HG03565 (cell line): ENCODE results near the gene KIF3C.
"Not testable (repeated sequence)": the region's sequence is repeated elsewhere in the genome, so short reads cannot be mapped to it uniquely, and the experiment has no call there.

Experiments used
- ATAC-seq: cut with Tn5 transposase; IDR thresholded peaks from one replicate; pipeline ENCODE4 v1.9.1; 2021; ENCODE audit warnings: mild to moderate bottlenecking, moderate library complexity; ENCODE audit not compliant: unreplicated experiment

KIF3C gene

DNA sequence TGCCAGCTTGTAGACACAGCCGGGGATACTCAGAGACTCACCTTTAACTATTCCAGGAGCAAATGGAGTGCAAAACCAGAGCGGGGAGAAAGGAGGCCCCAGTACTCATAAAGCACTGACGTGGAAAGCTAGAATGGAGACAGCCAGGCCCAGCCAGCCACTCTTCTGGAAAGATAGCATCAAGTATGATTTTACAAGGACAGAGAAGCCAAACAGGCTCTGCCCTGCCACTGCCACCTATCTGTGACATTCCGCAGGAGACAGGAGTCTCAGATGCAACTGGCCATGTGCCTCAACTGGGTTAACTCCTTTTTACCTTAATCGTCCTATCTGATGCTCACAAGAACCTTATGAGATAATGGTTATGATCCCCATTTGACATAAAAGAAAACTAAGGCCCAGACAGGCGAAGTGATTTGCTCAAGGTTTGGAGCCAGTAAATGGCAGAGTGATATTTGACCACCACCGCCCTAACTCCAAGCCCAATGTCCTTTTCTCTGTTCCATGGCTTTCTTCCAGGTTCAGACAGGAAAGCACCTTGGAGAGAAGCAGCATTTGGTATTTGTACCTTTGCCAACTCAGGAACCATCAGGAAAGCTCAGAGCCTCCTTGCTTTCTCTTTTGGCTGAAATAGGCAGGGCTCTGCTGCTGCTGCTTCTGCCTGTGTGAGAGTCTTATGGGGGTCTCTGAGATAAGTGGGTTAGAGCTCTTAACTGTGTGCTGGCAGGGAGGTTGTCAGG lies 15.6 kb downstream of the KIF3C start:
- ATAC-seq = no peak

DNA sequence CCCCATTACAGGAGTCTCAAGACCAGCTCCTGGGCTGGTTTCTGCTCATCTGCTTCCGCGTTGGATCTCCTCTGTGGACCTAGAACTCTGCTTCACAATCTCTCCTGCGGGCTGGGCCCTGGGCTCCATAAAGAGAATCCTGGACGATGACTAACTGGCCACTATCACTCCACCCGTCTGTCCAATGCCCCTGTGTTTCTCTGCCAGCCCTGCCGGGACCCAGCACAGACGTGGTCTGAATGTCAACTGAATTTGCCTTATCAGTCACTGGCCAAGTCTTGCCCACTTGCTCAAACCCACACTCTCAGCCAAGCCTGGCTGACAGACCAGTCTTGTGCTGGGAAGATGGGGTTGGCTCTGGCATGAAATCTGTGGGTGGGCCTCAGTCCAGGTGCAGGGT lies 17.4 kb downstream of the KIF3C start:
- no peak for ATAC-seq

DNA sequence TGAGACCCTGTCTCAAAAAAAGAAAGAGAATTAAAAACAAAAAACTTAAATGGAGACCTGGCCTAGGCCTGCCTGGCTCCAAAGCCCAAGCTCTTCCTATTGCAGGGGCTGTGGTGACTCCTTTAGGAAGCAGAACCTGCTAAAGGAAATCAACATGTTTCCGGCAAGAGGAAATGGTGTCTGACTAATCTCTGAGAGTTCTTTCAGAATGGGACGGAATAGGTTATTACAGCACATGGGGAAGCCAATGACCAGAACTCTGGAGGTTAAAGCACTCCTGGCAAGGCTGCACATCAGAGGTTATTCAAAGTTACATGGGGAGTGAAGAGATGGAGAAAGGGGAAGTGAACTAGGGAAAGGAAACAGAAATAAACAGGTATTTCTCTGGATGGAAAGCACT lies 21.4 kb downstream of the KIF3C start:
- no peak for ATAC-seq

DNA sequence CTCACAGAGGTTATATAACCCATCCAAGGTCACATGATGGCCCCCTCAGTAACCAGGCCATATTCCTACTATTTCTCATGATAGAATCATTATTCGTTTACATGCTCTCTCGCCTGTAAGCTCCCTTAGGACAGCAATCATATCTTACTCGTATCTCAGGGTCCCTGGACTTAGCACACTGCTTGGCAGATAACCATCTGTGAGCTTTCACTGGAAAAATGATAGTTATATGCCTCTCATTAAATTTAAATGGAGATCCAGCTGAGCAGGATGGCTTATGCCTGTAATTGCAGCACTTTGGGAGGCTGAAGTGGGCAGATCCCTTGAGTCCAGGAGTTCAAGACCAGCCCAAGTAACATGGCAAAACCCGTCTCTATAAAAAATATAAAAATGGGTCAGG lies 21.9 kb downstream of the KIF3C start:
- no peak for ATAC-seq

DNA sequence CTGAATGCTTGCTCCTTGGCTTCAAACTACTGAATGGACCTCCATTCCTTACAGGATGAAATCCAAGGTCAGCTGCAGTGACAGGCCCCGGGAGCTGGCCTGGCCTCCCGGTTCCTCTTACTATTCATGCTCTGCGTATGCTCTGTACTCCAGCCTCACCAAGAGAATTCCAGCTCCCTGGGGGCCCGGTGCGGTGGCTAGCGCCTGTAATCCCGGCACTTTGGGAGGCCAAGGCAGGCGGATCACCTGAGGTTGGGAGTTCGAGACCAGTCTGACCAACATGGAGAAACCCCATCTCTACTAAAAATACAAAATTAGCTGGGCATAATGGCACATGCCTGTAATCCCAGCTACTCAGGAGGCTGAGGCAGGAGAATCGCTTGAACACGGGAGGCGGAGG lies 23.7 kb downstream of the KIF3C start:
- ATAC-seq = not testable (repeated sequence)

DNA sequence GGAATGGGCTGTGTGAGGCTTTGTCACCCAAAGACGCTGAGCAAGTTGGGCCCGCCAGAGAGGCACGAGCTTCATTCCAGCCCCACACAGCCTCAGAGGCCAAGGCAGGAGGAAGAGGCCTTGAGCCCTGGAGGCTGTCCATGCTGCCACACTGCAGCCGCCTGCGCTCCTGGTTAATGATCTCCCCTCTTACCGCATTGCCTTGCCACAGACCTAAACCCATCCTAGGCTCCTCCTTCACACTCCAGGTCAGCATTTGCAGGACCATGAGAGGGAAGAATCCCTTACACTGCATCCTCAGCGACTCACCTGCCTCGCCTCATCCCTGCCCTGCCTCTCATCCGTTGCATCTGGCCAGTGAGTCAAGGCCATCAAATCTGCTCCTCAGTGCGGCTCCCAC lies 24.6 kb downstream of the KIF3C start:
- ATAC-seq = no peak

DNA sequence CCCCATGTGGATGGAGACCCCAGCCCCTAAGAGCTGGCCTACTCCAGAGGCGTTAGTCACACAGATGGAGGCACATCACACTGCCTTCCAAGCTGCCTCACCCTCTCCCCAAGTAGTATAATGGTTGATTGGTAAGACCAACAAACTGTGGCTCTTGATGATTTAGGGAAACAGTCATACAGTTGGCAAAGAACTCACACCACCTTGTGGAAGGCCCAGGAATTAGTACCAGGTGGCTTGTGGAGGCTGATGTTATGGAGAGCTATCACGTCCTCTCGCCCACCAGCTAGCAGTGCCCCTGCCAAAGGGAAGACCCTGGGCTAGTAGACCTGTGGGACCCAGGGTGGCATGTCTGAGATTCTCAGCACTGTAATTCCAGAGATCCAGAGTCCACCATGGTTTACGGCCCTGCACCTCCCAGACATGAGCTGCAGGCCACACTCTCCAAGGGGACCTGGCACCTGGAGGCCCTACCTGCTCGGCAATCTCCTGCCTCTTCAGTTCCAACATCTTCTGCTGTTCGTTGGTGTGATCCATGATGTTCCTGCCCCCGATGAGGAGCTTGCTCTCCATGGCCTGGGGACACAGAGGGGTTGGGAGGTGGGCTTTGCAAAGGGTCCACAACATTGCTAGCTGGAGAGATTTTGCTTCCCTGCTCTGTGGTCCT lies 26.3 kb downstream of the KIF3C start:
- ATAC-seq = no peak

DNA sequence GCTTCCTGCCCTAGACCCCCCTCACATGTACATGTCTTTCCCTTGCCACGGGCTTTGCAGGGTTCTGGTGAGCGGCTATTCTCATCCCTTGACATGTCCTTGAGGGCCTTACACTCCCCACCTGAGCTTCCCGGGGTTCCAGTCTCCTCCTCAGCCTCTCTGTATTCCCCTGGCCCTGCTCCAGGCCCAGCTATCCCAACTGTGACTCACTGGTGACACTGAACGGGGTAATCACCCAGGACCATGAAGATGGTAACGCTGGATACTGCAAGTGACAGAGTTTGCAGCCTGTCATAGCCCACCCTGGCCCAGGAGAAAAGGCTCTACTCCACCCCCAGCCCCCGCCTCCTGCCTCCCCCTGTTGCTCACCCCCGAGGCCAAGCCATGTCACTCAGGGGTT lies 27.3 kb downstream of the KIF3C start:
- ATAC-seq = no peak

DNA sequence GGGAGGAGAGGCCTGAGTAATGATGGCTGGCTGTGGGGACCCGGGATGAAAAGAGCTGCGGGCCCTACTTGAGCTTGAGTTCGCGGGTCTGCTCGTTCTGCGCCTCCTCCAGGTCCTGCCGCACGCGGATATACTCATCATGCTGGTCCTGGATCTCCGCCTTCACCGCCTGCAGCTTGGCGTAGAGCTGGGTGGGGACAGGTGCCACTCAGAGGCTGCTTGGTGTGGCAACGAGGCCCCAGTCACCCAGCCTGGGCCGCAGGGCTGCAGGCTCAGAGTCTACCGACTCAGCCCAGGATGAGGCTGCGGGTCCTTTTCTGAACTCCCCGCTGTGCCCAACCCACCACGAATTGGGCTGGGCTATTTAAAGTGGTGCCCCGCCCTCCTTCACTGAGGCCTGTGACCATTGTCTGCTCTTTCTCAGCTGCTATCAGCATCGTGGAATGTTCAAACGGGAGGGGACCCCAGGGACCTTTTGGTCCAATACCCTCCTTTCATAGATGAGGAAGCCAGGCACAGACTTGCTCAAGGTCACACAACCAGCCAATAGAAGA lies 28.0 kb downstream of the KIF3C start:
- ATAC-seq = no peak

DNA sequence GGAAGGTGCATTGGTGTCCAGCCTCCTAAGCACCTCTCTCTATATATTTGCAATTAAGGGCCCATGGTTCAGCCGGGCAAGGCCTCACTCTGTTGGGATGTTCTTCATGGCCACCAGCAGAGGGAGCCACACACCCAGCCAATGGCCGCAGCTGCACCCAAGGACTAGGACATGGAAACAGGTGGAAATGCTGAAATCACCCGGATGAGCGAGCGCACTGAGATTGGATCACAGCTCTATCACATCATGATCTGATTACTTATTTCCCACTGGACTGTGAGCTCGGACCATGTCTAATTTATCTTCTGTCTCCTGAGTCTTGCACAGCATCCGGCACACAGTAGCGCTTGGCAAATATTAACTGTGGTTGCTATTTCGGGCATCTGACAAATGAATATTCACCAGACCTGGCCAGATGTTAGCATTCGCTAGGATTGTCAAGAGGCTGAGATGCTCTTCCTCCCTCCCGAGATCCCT lies 31.2 kb downstream of the KIF3C start:
- no peak for ATAC-seq

DNA sequence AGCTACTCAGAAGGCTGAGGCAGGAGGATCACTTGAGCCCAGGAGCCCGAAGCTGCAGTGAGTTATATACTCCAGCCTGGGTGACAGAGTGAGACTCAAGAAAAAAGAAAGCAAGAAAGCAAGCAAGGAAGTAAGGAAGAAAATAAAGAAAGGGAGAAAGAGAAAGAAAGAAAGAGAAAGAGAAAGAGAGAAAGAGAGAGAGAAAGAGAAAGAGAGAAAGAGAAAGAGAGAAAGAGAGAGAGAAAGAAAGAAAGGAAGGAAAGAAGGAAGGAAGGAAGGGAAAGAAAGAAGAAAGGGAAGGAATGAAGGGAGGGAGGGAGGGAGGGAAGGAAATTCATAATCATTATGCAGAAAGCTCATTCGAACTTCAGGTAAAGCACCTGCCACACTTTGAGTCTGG lies 33.9 kb downstream of the KIF3C start:
- ATAC-seq = no peak

DNA sequence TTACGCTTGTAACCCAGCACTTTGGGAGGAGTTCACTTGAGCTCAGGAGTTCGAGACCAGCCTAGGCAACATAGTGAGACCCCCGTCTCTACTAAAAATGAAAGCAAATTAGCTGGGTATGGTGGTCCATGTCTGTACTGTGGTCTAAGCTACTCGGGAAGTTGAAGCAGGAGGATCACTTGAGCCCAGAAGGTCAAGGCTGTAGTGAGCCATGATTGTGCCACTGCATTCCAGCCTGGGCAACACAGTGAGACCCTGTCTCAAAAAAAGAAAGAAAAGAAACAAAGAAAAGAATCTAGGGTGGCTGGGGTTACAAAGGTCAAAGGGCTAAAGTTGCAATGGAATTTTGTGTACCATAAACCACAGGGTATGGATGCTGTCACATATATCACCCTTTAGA lies 41.3 kb downstream of the KIF3C start:
- no peak for ATAC-seq

DNA sequence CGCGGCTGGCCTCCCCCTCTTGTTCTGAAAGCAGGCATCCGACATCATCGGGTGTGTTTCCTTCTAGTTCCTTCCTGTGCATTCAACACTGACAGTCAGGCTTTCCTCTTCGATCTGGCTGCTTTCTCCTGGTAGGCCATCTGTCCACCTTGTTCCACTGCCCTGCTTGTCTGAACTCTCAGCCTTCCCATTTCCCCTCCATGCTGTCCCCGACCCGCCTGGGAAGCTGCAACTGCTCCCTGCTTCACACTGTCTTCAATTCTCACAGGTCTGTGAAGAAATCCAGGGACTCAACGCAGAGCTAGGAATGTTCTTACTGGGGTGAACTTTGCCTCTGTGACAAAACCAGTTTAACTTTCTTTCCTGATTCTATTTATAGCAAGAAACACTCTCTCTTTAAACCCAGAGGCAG lies 43.0 kb downstream of the KIF3C start:
- ATAC-seq = no peak

DNA sequence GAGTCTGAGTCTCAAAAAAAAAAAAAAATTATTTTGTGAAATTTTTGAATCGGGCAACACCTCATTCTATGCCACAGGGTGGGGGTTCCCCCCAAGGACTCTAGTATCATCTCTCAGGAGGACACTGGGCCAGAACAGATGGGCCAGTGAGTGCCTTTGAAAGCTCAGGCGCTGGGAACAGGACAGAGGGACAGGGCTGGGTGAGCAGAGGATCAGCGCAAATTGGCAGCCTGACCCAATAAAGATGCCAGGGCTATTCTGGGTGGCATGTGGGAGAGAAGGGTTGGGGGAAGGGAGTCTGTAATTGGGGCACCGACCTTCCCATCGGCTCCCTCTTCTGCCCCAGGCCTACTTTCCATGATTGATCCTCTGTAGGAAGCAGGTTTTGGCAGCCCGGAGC lies 44.0 kb downstream of the KIF3C start:
- no peak for ATAC-seq

DNA sequence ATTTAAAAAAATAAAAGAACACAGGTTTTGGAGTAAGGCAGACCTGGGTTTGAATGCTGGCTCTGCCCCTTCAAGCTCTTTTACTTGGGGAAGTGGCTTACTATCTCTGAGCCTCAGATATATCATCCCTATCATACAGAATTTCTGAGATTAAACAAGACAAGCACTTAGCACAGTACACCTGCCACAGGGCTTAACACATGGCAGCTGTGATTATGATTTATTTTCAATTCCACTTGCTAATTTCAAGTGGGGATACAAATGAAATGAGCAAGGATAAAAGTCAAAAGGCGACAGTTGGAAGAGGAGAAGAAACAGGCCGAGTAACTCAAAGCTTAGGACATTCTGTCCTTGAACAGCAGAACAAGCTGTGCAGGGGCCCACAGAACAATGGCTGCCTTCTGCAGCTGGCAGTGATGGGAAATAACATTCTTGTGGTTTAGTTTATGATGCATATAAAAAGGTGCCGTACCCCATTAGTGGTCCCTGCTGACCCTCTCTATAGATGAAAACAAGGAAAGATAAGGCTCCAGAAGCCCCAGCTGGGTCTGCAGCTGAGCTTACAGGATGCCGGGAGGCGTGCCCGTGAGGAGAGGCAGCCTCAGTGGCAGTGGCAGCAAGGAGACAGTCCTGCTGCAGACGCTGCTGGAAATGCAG lies 45.3 kb downstream of the KIF3C start:
- no peak for ATAC-seq

DNA sequence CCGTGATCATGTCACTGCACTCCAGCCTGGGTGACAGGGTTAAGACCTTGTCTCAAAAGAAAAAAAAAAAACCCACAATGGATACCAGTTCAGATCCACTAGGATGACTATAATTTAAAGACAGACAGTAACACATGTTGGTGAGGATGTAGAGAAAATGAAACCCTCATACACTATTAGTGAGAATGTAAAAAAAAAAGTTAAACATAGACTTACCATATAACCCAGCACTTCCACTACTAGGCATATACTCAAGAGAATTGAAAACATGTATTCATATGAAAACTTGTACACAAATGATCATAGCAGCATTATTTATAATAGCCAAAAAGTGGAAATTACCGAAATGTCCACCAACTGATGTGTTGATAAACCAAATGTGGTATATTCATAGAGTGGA lies 48.7 kb downstream of the KIF3C start:
- no peak for ATAC-seq

DNA sequence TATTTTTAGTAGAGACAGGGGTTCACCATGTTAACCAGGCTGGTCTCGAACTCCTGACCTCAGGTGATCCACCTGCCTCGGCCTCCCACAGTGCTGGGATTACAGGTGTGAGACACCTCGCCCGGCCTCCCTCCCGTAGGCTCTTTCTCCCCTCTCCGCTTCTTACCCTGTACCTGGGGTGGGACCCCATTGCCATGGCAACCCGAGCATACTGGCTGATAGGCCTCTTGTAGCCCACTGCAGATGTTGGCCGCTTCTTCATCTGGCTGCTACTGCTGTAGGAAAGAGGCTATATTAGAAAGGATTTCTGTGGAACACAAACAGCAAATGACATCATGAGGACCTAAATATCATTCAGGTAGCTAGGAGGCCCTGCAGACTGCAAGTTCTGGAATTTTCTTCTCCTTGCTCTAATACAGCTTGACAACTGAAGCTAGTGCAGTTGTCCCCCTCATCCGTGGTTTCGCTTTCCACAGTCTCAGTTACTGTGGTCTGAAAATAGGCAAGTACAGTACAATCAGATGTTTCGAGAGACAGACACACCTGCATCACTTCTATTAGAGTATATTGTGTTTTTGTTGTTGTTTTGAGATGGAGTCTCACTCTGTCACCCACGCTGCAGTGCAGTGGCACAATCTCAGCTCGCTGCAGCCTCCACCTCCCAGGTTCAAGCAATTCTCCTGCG lies 52.4 kb downstream of the KIF3C start:
- no peak for ATAC-seq

DNA sequence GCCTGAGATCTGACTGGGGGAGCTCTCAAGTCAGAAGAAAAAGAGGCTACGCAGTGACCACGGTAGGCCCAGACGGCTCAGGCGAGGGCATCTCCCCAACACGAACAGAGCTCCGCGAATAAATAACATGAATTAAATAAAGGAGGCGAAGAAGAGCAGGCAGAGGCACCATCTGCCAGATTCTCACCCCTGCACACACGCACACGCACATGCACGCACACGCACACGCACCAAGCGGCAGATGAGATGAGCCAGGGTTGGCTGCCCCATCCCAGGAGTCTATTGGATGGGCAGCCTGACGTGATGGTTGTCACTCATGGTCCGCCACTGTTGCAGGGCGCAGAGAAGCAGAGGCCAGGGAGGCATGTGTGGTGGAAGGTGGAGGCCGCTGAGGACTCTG lies 53.6 kb downstream of the KIF3C start:
- ATAC-seq = no peak

DNA sequence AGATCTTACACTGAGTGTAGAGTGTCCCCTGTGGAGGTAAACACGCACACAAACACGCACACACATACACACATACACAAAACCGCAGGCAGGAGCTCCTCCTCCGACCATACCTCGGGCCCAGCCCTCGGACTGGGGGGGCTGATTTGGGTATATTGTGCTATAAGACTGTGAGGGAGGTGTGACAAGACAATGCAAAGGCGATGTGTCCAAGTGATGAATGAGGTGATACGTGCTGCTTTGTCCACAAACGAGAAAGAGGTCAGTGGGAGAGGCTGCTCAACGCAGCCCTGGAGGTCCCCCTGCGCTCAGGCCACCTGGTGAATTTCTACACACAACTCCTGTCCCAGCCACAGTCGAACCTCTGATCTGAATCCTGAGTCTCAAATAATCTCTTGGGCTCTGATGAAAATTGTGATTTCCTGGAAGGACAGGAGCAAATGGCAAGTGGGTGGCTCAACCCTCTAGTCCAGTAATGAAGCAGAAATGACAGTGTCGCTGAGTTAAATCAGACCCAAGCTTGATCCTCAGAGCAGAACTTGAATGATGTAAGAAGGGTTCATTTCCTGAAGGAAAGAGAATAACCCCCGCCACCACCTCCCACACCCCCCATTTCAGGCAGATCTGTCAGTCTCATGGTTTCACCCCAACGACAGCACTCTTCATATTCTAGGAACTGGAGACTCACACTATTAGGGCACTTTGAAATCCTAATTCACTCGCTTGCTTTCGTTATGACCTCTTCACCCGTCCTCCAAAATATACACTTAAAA lies 55.1 kb downstream of the KIF3C start:
- ATAC-seq = no peak

DNA sequence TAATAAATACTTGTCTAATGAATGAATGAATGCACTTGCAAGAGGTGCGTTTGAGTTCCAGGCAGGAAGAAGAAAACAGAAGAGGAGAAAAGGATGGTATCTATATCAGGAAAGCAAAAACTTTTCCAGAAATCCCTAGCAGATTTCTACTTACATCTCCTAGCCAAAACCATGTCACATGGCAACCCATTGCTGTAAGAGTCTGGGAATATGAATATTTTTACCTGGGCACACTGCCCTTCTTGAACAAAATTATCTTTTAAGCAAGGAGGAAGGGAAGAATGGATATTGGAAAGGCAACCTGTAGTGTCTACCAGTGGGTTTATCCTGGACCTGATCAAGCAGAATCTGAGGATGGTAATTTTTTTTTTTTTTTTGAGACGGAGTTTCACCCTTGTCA lies 59.8 kb downstream of the KIF3C start:
- ATAC-seq = no peak
